Fibroblast of lung (primary cell): ENCODE results near the gene PANK4.

ENCODE experiments used
- EZH2 ChIP-seq: IDR thresholded peaks from 2 replicates; pipeline ENCODE4 v1.5.1; 2012; ENCODE audit warnings: low read length, control low read depth, mild to moderate bottlenecking; ENCODE audit errors: missing control alignments
- TF ChIP-seq, protein P1 (sequence below), 2 donors: IDR thresholded peaks in 1 of 2; conservative IDR thresholded peaks in 1 of 2; 1 replicate in 1 of 2; 2 replicates in 1 of 2; pipeline ENCODE4 v1.5.1; 2011 to 2012; ENCODE audit warnings: low read length in 2 of 2, control low read depth in 1 of 2, inconsistent platforms in 1 of 2, low read depth in 1 of 2, mild to moderate bottlenecking in 1 of 2

GRCh38 chr1:2528611-2528965 is 2.2 kb upstream of the PANK4 start:
- TF ChIP-seq, protein P1, sequence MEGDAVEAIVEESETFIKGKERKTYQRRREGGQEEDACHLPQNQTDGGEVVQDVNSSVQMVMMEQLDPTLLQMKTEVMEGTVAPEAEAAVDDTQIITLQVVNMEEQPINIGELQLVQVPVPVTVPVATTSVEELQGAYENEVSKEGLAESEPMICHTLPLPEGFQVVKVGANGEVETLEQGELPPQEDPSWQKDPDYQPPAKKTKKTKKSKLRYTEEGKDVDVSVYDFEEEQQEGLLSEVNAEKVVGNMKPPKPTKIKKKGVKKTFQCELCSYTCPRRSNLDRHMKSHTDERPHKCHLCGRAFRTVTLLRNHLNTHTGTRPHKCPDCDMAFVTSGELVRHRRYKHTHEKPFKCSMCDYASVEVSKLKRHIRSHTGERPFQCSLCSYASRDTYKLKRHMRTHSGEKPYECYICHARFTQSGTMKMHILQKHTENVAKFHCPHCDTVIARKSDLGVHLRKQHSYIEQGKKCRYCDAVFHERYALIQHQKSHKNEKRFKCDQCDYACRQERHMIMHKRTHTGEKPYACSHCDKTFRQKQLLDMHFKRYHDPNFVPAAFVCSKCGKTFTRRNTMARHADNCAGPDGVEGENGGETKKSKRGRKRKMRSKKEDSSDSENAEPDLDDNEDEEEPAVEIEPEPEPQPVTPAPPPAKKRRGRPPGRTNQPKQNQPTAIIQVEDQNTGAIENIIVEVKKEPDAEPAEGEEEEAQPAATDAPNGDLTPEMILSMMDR (conservative IDR thresholded peaks at IDR 0.05 in 1 of 2, IDR thresholded peaks at IDR 0.05 in 1 of 2; ENCODE audit: low read depth in 1 of 2, low read length in 2 of 2) = no peak
- no peak for TF ChIP-seq EZH2
